Astrocyte (in vitro differentiated cells and primary cell): ENCODE measurements around the gene POM121L2. TPM values are rescaled to one million over a fixed set of nuclear protein-coding genes. Genes with fewer than 3 reads are reported as not detected.

Experiments used
- DNase-seq: peaks from one replicate; pipeline ENCODE4 v3.0.0-alpha.2; 2010; ENCODE audit warnings: low read depth
- FAIRE-seq: peaks from 2 replicates; lab custom pipeline; 2011; peaks lifted over from hg19 to GRCh38; lab: Jason Lieb, UNC
- H2AFZ ChIP-seq: 2 replicates; pipeline ENCODE4 v1.6.0; 2012; ENCODE audit warnings: low read depth, low read length, inconsistent platforms
- H3K27ac ChIP-seq: 2 replicates; pipeline ENCODE4 v1.5.1; 2011; ENCODE audit warnings: low read depth, low read length, inconsistent platforms
- H3K27me3 ChIP-seq: 2 replicates; pipeline ENCODE4 v1.6.0; 2011; ENCODE audit warnings: low read length, inconsistent platforms; ENCODE audit not compliant: insufficient read depth
- H3K36me3 ChIP-seq: 2 replicates; pipeline ENCODE4 v1.5.1; 2011; ENCODE audit warnings: low read length, inconsistent platforms; ENCODE audit not compliant: insufficient read depth
- H3K4me1 ChIP-seq: 2 replicates; pipeline ENCODE4 v1.5.1; 2011; ENCODE audit warnings: low read length, inconsistent platforms; ENCODE audit not compliant: insufficient read depth
- H3K4me2 ChIP-seq: 2 replicates; pipeline ENCODE4 v1.6.0; 2012; ENCODE audit warnings: low read length, inconsistent platforms
- H3K4me3 ChIP-seq: 2 replicates; pipeline ENCODE4 v1.5.1; 2011; ENCODE audit warnings: low read depth, mild to moderate bottlenecking, low read length, inconsistent platforms; ENCODE audit not compliant: insufficient read depth
- H3K79me2 ChIP-seq: 2 replicates; pipeline ENCODE4 v1.6.0; 2012; ENCODE audit warnings: mild to moderate bottlenecking, low read length, inconsistent platforms; ENCODE audit not compliant: insufficient read depth
- H3K9ac ChIP-seq: 2 replicates; pipeline ENCODE4 v1.6.0; 2012; ENCODE audit warnings: mild to moderate bottlenecking, low read length, inconsistent platforms
- H3K9me3 ChIP-seq: 2 replicates; pipeline ENCODE4 v1.5.1; 2012; ENCODE audit warnings: low read depth, mild to moderate bottlenecking, low read length, inconsistent platforms; ENCODE audit not compliant: insufficient read depth
- H4K20me1 ChIP-seq: 2 replicates; pipeline ENCODE4 v1.6.0; 2012; ENCODE audit warnings: low read length, inconsistent platforms; ENCODE audit not compliant: insufficient read depth
- H3K27ac Mint-ChIP-seq: one replicate; pipeline ENCODE4 v1.8.0; 2021; ENCODE audit warnings: mild to moderate bottlenecking, mixed read lengths; ENCODE audit not compliant: unreplicated experiment
- H3K27me3 Mint-ChIP-seq: one replicate; pipeline ENCODE4 v1.8.0; 2021; ENCODE audit warnings: low read depth, mixed read lengths; ENCODE audit not compliant: unreplicated experiment
- H3K36me3 Mint-ChIP-seq: one replicate; pipeline ENCODE4 v1.8.0; 2021; ENCODE audit warnings: low read depth, mixed read lengths; ENCODE audit not compliant: unreplicated experiment
- H3K4me1 Mint-ChIP-seq: one replicate; pipeline ENCODE4 v1.8.0; 2021; ENCODE audit warnings: low read depth, mixed read lengths; ENCODE audit not compliant: unreplicated experiment
- H3K4me3 Mint-ChIP-seq: one replicate; pipeline ENCODE4 v1.8.0; 2021; ENCODE audit warnings: mild to moderate bottlenecking, moderate library complexity, mixed read lengths; ENCODE audit not compliant: unreplicated experiment
- H3K9me3 Mint-ChIP-seq: one replicate; pipeline ENCODE4 v1.8.0; 2021; ENCODE audit warnings: mild to moderate bottlenecking, mixed read lengths; ENCODE audit not compliant: unreplicated experiment
- EZH2 ChIP-seq: IDR thresholded peaks from 2 replicates; pipeline ENCODE4 v1.6.1; 2012; ENCODE audit warnings: mild to moderate bottlenecking, low read length, inconsistent platforms; ENCODE audit not compliant: insufficient read depth
- total RNA-seq: library from RNA; stranded (reverse); gene quantifications from 2 replicates; pipeline ENCODE4 v1.2.1, GENCODE V29; 2021
- TF ChIP-seq, protein P1 (sequence below): IDR thresholded peaks from 2 replicates; pipeline ENCODE4 v1.5.1; 2011; ENCODE audit warnings: low read depth, mild to moderate bottlenecking, inconsistent platforms, low read length, moderate library complexity; ENCODE audit not compliant: insufficient read depth

The POM121L2 gene
- total RNA-seq, 1 donor from 2014 or later = not detected

DNA sequence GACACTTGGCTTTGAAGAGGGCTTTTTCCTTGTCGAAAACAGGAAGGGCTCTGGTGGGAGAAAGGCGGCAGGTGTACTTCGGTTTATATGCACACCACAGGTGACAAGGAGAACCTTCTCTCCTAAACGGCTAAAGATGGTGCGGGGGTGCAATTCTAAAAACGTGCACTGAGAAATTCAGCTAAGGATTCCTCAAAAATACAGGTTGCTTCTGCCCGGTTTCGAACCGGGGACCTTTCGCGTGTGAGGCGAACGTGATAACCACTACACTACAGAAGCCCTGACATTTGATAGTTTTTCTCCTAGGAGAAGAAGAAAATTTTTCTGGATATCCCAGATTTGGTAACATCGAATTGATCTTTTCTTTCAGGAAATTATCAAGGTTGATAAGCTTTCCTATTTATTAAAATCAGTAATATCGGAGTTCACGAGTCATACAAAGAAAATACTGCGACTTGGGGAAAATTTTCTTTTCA is 32.0 kb downstream of the POM121L2 start:
- Histone ChIP-seq H3K4me2 (peak overlapping the region; percentile 87), H2AFZ (no peak overlapping the region)

DNA sequence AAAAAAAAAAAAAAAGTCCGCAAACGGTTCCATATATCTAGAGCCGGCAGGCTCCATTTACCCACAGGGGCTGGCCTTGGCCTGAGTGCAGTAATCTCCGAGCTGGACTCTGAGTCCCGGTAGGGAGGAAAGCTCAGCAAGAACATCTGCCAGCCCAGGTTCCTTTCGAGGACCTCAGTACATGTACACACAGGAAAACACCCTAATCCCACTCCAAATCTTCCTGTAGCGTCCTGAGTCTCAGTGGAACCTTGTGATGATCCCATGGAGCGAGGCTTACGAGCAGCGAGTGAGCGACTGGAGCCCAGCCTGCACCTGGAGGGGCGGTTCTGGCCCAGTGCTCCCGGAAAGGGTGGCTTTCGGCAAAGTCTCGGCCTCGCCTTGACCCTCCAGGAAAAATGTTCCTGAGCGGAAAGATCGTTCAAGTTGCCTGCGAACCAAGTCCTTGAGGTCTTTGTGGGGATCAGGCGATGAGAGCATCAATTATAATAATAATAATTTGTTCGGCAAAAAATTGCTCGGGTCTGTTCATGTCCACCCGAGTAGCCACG is 32.5 kb downstream of the POM121L2 start:
- Histone ChIP-seq H3K79me2 (no peaks in the 10 kb centered on the region), H3K27ac (no peak overlapping the region), H3K4me3 (peak overlapping the region; percentile 55), H3K9me3 (peaks cover 7% of the 10 kb centered on the region), H3K4me2 (peak overlapping the region; percentile 87), H3K27me3 (peaks cover 29% of the 10 kb centered on the region), H3K9ac (no peak overlapping the region), H3K4me1 (peaks cover 6% of the 10 kb centered on the region), H4K20me1 (no peaks in the 10 kb centered on the region), H3K36me3 (no peaks in the 10 kb centered on the region), H2AFZ (peak overlapping the region; percentile 80)
- H3K9me3 Mint-ChIP-seq = peaks cover 6% of the 10 kb centered on the region
- peak overlapping the region; percentile 90 for H3K4me3 Mint-ChIP-seq
- peaks cover 32% of the 10 kb centered on the region for H3K27me3 Mint-ChIP-seq
- no peaks in the 10 kb centered on the region for H3K36me3 Mint-ChIP-seq
- H3K4me1 Mint-ChIP-seq = no peaks in the 10 kb centered on the region
- DNase-seq = no peak
- no peak overlapping the region for H3K27ac Mint-ChIP-seq
- no peak for TF ChIP-seq EZH2
- TF ChIP-seq, protein P1, sequence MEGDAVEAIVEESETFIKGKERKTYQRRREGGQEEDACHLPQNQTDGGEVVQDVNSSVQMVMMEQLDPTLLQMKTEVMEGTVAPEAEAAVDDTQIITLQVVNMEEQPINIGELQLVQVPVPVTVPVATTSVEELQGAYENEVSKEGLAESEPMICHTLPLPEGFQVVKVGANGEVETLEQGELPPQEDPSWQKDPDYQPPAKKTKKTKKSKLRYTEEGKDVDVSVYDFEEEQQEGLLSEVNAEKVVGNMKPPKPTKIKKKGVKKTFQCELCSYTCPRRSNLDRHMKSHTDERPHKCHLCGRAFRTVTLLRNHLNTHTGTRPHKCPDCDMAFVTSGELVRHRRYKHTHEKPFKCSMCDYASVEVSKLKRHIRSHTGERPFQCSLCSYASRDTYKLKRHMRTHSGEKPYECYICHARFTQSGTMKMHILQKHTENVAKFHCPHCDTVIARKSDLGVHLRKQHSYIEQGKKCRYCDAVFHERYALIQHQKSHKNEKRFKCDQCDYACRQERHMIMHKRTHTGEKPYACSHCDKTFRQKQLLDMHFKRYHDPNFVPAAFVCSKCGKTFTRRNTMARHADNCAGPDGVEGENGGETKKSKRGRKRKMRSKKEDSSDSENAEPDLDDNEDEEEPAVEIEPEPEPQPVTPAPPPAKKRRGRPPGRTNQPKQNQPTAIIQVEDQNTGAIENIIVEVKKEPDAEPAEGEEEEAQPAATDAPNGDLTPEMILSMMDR = no peak
- no peak for FAIRE-seq

More for the DNA sequence above, 32.0 kb downstream of the POM121L2 start:
- Histone ChIP-seq H3K36me3 (no peaks in the 10 kb centered on the region), H3K9me3 (peaks cover 7% of the 10 kb centered on the region), H3K9ac (peak overlapping the region; percentile 51), H3K27me3 (peaks cover 33% of the 10 kb centered on the region), H3K79me2 (no peaks in the 10 kb centered on the region), H3K4me1 (peaks cover 6% of the 10 kb centered on the region), H3K27ac (no peak overlapping the region), H4K20me1 (no peaks in the 10 kb centered on the region), H3K4me3 (peak overlapping the region; percentile 55)
- TF ChIP-seq EZH2 = no peak
- TF ChIP-seq, protein P1 = no peak
- FAIRE-seq = peak; percentile 66
- H3K9me3 Mint-ChIP-seq = peaks cover 6% of the 10 kb centered on the region
- H3K4me3 Mint-ChIP-seq = peak overlapping the region; percentile 90
- DNase-seq = peak; percentile 17
- H3K36me3 Mint-ChIP-seq = no peaks in the 10 kb centered on the region
- no peaks in the 10 kb centered on the region for H3K4me1 Mint-ChIP-seq
- H3K27me3 Mint-ChIP-seq = peaks cover 37% of the 10 kb centered on the region
- peak overlapping the region; percentile 80 for H3K27ac Mint-ChIP-seq
